Measurements from ENCODE around the gene TEDC1.

TEDC1 gene

GRCh38 chr14:105487449-105487985, 3.5 kb upstream of the TEDC1 start:
- Histone ChIP-seq H2AFZ (ENCODE audit: low read length) (peak overlapping the region; percentile 62), H3K4me1 (ENCODE audit: low read length) (peaks cover 18% of the 10 kb centered on the region), H4K20me1 (ENCODE audit: insufficient read depth, low read length) (0 out of 2 replicates have a peak, but pooled peaks cover 4% of the 10 kb centered on the region), H3K79me2 (ENCODE audit: low read length) (peaks cover 26% of the 10 kb centered on the region), H3K27me3 (replicated peaks; ENCODE audit: insufficient read depth, low read length) (peaks cover 10% of the 10 kb centered on the region; the same call in 1 of the 2 replicates), H3K36me3 (replicated peaks; ENCODE audit: insufficient read depth, low read length) (no peaks in the 10 kb centered on the region), H3K4me3 (ENCODE audit: low read length) (peak overlapping the region; percentile 87), H3F3A (ENCODE audit: insufficient read depth, low read length) (peaks cover 8% of the 10 kb centered on the region; the same call in 1 of the 2 replicates), H3K27ac (ENCODE audit: low read length) (peak overlapping the region; percentile 66; the same call in 1 of the 2 replicates), H3K4me2 (ENCODE audit: low read depth, low read length) (peak overlapping the region; percentile 87), H3K9me2 (replicated peaks; ENCODE audit: insufficient read depth, low read length) (no peaks in the 10 kb centered on the region), H3K9me3 (replicated peaks; ENCODE audit: insufficient read depth, low read length) (no peaks in the 10 kb centered on the region), H3K9ac (ENCODE audit: low read length) (peak overlapping the region; percentile 77)
- TF ChIP-seq EZH2 (optimal IDR thresholded peaks at IDR 0.05; ENCODE audit: low read depth, low read length), result no peak
- no peak; the same call in 1 of the 2 replicates for TF ChIP-seq CTCF (IDR thresholded peaks at IDR 0.05; ENCODE audit: low read length)
- no peak for TF ChIP-seq EZH2phosphoT487 (IDR thresholded peaks at IDR 0.05; ENCODE audit: low read length)
- DNase-seq, result peak; percentile 56

- Histone ChIP-seq H3F3A (ENCODE audit: insufficient read depth, low read length) (peaks cover 8% of the 10 kb centered on the region; the same call in 1 of the 2 replicates), H3K4me2 (ENCODE audit: low read depth, low read length) (peak overlapping the region; percentile 98), H3K36me3 (replicated peaks; ENCODE audit: insufficient read depth, low read length) (no peaks in the 10 kb centered on the region), H4K20me1 (ENCODE audit: insufficient read depth, low read length) (0 out of 2 replicates have a peak, but pooled peaks cover 4% of the 10 kb centered on the region), H3K9me2 (replicated peaks; ENCODE audit: insufficient read depth, low read length) (no peaks in the 10 kb centered on the region), H3K79me2 (ENCODE audit: low read length) (peaks cover 29% of the 10 kb centered on the region), H3K4me3 (ENCODE audit: low read length) (peak overlapping the region; percentile 87), H3K27me3 (replicated peaks; ENCODE audit: insufficient read depth, low read length) (peaks cover 10% of the 10 kb centered on the region; the same call in 1 of the 2 replicates), H3K9ac (ENCODE audit: low read length) (peak overlapping the region; percentile 97), H3K4me1 (ENCODE audit: low read length) (peaks cover 17% of the 10 kb centered on the region), H3K9me3 (replicated peaks; ENCODE audit: insufficient read depth, low read length) (no peaks in the 10 kb centered on the region), H2AFZ (ENCODE audit: low read length) (peak overlapping the region; percentile 62), H3K27ac (ENCODE audit: low read length) (peak overlapping the region; percentile 92; the same call in 1 of the 2 replicates)
- DNase-seq, result peak; percentile 51
- TF ChIP-seq EZH2phosphoT487 (IDR thresholded peaks at IDR 0.05; ENCODE audit: low read length) (no peak), CTCF (IDR thresholded peaks at IDR 0.05; ENCODE audit: low read length) (peak; percentile 34; the same call in 1 of the 2 replicates)
Observed at GRCh38 chr14:105487986-105488777, 2.9 kb upstream of the TEDC1 start.

GRCh38 chr14:105488781-105489541, 2.1 kb upstream of the TEDC1 start:
- Histone ChIP-seq H3K9me2 (replicated peaks; ENCODE audit: insufficient read depth, low read length) (no peaks in the 10 kb centered on the region), H2AFZ (ENCODE audit: low read length) (no peak overlapping the region; the same call in 1 of the 2 replicates), H3F3A (ENCODE audit: insufficient read depth, low read length) (peaks cover 8% of the 10 kb centered on the region; the same call in 1 of the 2 replicates), H3K36me3 (replicated peaks; ENCODE audit: insufficient read depth, low read length) (no peaks in the 10 kb centered on the region), H3K4me3 (ENCODE audit: low read length) (peak overlapping the region; percentile 87), H3K4me1 (ENCODE audit: low read length) (peaks cover 17% of the 10 kb centered on the region), H3K79me2 (ENCODE audit: low read length) (peaks cover 29% of the 10 kb centered on the region), H3K9ac (ENCODE audit: low read length) (peak overlapping the region; percentile 97), H4K20me1 (ENCODE audit: insufficient read depth, low read length) (0 out of 2 replicates have a peak, but pooled peaks cover 4% of the 10 kb centered on the region), H3K27me3 (replicated peaks; ENCODE audit: insufficient read depth, low read length) (peaks cover 10% of the 10 kb centered on the region; the same call in 1 of the 2 replicates), H3K27ac (ENCODE audit: low read length) (peak overlapping the region; percentile 92), H3K4me2 (ENCODE audit: low read depth, low read length) (peak overlapping the region; percentile 98), H3K9me3 (replicated peaks; ENCODE audit: insufficient read depth, low read length) (no peaks in the 10 kb centered on the region)
- TF ChIP-seq EZH2phosphoT487 (IDR thresholded peaks at IDR 0.05; ENCODE audit: low read length), result no peak
- no peak for TF ChIP-seq CTCF (IDR thresholded peaks at IDR 0.05; ENCODE audit: low read length)
- TF ChIP-seq EZH2 (optimal IDR thresholded peaks at IDR 0.05; ENCODE audit: low read depth, low read length), result no peak
- no peak for DNase-seq
